ENCODE results near the gene RBM17. TPM values are rescaled to one million over a fixed set of nuclear protein-coding genes. Genes with fewer than 3 reads are reported as not detected.

The RBM17 gene
- total and polyA plus RNA-seq, 9 donors, result 56.2 to 94.4 (median 70.3) TPM

GRCh38 chr10:6128087-6128486 is 39.3 kb downstream of the RBM17 start:
- DNase-seq, result peak in 1 of 5 donors; percentile 22
- 82 to 96% (median 83%) methylated on average over 8 of the region's 8 CpGs for WGBS, 3 donors
- Histone ChIP-seq H3K4me1 (ENCODE audit: insufficient read depth) (peaks cover 13% of the 10 kb centered on the region), H3K36me3 (no peaks in the 10 kb centered on the region), H3K4me3 (no peak overlapping the region), H3K27ac (peak overlapping the region in 1 of 2 donors; percentile 67), H3K9me3 (no peaks in the 10 kb centered on the region), H3K27me3 (no peaks in the 10 kb centered on the region)
- intact Hi-C loops (cut with DNase I), result no loop called here
- no peak for TF ChIP-seq EP300 (IDR thresholded peaks at IDR 0.05)
- no peak for TF ChIP-seq CTCF (IDR thresholded peaks at IDR 0.05)
- no peak for TF ChIP-seq POLR2A (IDR thresholded peaks at IDR 0.05)

- DNase-seq, result peak; percentile 53 to 66 (median 62)
- no peaks in the 10 kb centered on the region for H3K9me3 ChIP-seq
- no peaks in the 10 kb centered on the region for H3K27me3 ChIP-seq
- H3K36me3 ChIP-seq, result no peaks in the 10 kb centered on the region
- TF ChIP-seq POLR2A (IDR thresholded peaks at IDR 0.05) (no peak), EP300 (IDR thresholded peaks at IDR 0.05) (no peak), CTCF (IDR thresholded peaks at IDR 0.05) (no peak)
- peaks cover 12% of the 10 kb centered on the region for H3K4me1 ChIP-seq (ENCODE audit: insufficient read depth)
- peak overlapping the region in 1 of 2 donors; percentile 67 for H3K27ac ChIP-seq
- no peak overlapping the region for H3K4me3 ChIP-seq
- intact Hi-C loops (cut with DNase I), result loop anchor here in 1 of 4 donors (1.0 kb wide), 1 partner anchor 18 kb away; no protein-coding TSS in a partner anchor
- 13 to 18% (median 16%) methylated on average over 15 of the region's 15 CpGs for WGBS, 3 donors
These were observed 39.9 kb downstream of the RBM17 start for GRCh38 chr10:6128591-6129251.

GRCh38 chr10:6130848-6131470 is 42.1 kb downstream of the RBM17 start:
- Histone ChIP-seq H3K4me3 (no peak overlapping the region), H3K27ac (no peak overlapping the region), H3K4me1 (ENCODE audit: insufficient read depth) (peaks cover 10% of the 10 kb centered on the region), H3K27me3 (no peaks in the 10 kb centered on the region), H3K9me3 (no peaks in the 10 kb centered on the region), H3K36me3 (no peaks in the 10 kb centered on the region)
- no peak for TF ChIP-seq EP300 (IDR thresholded peaks at IDR 0.05)
- TF ChIP-seq POLR2A (IDR thresholded peaks at IDR 0.05), result no peak
- intact Hi-C loops (cut with DNase I), result no loop called here
- peak in 1 of 5 donors; percentile 24 for DNase-seq
- 68 to 83% (median 78%) methylated on average over 7 of the region's 7 CpGs for WGBS, 3 donors

- no peaks in the 10 kb centered on the region for H3K9me3 ChIP-seq
- DNase-seq, result peak in 2 of 5 donors; percentile 13
- H3K4me3 ChIP-seq, result no peak overlapping the region
- H3K4me1 ChIP-seq (ENCODE audit: insufficient read depth), result peaks cover under 1% of the 10 kb centered on the region
- intact Hi-C loops (cut with DNase I), result no loop called here
- TF ChIP-seq POLR2A (IDR thresholded peaks at IDR 0.05), result no peak
- TF ChIP-seq EP300 (IDR thresholded peaks at IDR 0.05), result no peak
- TF ChIP-seq CTCF (IDR thresholded peaks at IDR 0.05), result no peak
- H3K36me3 ChIP-seq, result no peaks in the 10 kb centered on the region
- H3K27ac ChIP-seq, result no peak overlapping the region
- H3K27me3 ChIP-seq, result no peaks in the 10 kb centered on the region
- WGBS, 3 donors, result 86 to 92% (median 89%) methylated on average over 22 of the region's 22 CpGs
These were observed 44.7 kb downstream of the RBM17 start for GRCh38 chr10:6133331-6134098.
